ENCODE data around the gene CTAGE9.

Gene CTAGE9

GRCh38 chr6:131669891-131670290 is 40.9 kb downstream of the CTAGE9 start:
- no peak for DNase-seq (ENCODE audit: low spot score)

- no peak for DNase-seq (ENCODE audit: low spot score)
These were observed 47.1 kb downstream of the CTAGE9 start for GRCh38 chr6:131663578-131664165.

- DNase-seq (ENCODE audit: low spot score): no peak
These were observed 50.6 kb downstream of the CTAGE9 start for GRCh38 chr6:131660195-131660594.
